HG02610 (cell line): ENCODE measurements around the gene TRIO.
A peak's percentile ranks its signal among the peaks of the same experiment; 100 is the strongest.

Source experiments
- ATAC-seq: cut with Tn5 transposase; IDR thresholded peaks from one replicate; pipeline ENCODE4 v1.9.1; 2021; ENCODE audit warnings: mild to moderate bottlenecking, moderate library complexity; ENCODE audit not compliant: unreplicated experiment

TRIO gene

DNA sequence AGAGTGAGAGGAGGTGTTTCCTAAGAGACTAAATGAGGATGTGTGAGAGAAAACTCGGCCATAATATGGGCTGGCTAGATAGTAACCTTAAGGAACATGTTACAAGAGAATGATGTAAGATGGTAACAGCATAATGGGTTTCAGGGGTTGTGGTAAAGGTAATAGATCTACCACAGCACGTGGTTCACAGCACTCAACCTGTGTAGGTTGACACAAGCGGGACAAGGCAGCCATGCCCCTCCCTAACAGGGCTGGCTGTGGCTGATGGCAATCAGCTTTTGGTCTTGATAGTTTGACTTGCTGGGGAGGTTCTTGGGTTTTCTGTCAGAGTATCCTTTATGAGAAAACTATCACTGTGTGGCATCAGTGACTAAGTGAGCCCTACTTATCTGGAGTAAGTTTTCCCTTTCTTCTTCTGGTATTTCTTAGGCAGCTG is 138.6 kb downstream of the TRIO start:
- ATAC-seq, result peak; percentile 83

- no peak for ATAC-seq
Measured at GRCh38 chr5:14283139-14283538, 140.0 kb downstream of the TRIO start.

GRCh38 chr5:14284392-14285148 is 141.4 kb downstream of the TRIO start:
- ATAC-seq, result no peak

DNA sequence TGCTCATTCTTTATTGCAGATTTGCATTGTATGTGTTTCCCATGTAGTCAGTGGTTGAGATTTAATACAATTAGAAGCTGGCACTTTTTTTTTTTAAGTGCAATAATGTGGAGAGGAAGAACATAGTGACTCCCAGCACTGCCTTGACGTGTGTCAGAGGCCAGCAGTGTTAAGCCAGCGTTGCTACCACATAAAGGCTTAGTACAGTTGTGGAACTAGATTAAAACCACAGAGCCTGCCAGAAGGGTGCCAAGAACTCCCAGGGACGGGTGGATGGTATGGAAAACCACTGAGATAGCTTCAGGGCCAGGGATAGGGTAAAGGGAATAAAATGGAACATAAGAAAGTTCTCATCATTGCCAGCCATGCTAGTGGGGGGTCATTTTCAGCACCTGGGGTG is 142.9 kb downstream of the TRIO start:
- ATAC-seq, result no peak

- peak; percentile 90 for ATAC-seq
Measured at GRCh38 chr5:14286574-14287421, 143.7 kb downstream of the TRIO start.

GRCh38 chr5:14292766-14293658 is 149.9 kb downstream of the TRIO start:
- no peak for ATAC-seq

- ATAC-seq, result no peak
Measured at GRCh38 chr5:14295610-14296009, 152.5 kb downstream of the TRIO start.

- no peak for ATAC-seq
Measured at GRCh38 chr5:14296533-14297331, 153.6 kb downstream of the TRIO start.

GRCh38 chr5:14297697-14298096 is 154.6 kb downstream of the TRIO start:
- no peak for ATAC-seq

- ATAC-seq, result no peak
Measured at GRCh38 chr5:14298126-14298847, 155.1 kb downstream of the TRIO start.

DNA sequence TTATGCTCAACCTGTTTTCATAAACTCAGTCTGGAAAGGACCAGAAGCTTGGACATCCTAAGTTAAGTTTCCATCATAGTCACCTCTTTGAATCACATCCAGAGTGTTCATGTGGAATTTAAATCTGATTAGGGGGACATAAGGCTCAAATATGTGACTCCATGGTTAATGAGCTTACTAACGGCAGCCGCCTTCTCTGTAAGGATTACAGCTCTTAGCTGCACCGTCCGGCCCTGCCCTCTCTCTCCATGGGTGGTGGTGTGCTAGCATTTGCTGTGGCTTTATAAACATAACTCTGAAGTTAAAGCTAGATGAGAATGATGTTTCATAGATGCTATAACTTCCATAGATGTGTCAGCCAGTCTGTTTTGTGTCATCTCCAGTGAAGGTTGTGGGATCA is 156.5 kb downstream of the TRIO start:
- ATAC-seq, result no peak

DNA sequence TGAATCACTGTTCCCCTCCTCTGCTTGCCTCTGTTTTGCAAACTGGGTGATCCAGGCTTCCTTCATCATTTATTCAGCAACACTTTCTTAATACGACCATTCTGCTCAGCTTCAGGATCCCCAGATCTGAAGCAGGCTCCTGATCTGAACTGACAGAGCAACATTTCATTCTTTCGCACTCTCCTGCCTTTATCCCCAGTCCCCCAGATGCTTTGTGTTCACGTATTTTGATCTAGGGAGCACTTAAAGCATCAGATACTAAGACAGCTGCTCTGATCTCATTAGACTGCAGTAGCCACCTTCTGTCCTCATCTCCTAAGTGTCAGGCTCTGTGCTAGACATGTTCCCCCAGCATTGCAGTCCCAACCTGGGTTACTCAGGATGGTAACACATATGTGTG is 158.0 kb downstream of the TRIO start:
- no peak for ATAC-seq

DNA sequence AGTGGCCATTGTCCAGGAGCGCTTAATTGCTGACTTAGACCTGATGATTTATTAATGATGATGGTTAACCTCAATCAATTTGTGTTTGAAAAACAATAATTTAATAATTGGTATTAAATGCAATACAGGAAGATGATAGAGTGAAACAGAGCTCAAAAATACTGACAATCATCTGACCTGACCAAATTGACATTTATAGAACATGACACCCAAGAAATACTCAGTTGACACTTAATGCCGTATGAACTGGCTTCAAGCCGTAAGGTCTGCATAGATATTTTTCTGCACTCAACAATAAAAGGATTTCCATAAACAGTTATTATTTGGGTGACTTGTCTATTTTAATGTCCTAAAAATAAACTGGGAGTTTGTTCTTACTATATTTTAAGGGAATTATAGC is 159.2 kb downstream of the TRIO start:
- no peak for ATAC-seq

DNA sequence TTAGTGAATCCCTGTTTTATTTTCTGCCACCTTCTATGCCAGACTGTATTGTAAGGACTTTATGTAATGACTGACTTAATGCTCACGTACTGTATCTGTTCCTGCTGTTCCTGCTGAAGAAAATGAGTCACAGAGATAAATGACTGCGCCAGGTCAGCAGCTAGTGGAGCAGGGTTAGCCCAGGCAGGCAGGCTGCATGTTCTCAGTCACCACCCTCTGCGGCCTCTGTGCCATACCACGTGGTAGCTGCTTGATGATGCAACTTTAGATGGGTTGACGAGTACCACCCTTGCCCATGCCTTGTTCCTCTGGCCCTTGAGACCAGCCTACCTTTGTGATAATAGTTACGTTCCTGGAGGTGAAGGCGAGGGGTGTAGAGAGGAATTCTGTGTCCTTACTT is 161.9 kb downstream of the TRIO start:
- no peak for ATAC-seq

DNA sequence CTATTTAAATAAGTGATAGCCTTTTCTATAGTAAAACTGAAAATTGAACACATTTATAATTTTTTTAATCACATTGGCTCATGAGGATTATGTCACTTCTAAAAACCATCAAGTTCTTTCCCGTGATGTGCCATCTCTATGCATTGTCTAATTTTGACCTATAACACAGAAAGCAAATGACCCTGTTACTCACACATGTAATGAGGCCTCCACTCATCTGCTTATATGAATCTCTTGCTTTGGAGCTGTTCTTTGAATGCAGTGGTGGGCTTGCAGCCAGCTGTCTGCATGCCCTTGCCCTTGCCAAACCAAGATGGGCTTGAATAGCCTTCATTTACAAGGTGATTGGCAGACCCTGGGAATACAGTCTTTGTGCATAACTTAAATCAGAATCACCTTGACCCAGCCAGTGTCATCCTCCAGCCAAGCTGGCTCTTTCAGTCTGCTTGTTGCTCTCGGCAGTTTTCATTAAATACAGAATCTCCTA is 163.2 kb downstream of the TRIO start:
- ATAC-seq, result no peak

DNA sequence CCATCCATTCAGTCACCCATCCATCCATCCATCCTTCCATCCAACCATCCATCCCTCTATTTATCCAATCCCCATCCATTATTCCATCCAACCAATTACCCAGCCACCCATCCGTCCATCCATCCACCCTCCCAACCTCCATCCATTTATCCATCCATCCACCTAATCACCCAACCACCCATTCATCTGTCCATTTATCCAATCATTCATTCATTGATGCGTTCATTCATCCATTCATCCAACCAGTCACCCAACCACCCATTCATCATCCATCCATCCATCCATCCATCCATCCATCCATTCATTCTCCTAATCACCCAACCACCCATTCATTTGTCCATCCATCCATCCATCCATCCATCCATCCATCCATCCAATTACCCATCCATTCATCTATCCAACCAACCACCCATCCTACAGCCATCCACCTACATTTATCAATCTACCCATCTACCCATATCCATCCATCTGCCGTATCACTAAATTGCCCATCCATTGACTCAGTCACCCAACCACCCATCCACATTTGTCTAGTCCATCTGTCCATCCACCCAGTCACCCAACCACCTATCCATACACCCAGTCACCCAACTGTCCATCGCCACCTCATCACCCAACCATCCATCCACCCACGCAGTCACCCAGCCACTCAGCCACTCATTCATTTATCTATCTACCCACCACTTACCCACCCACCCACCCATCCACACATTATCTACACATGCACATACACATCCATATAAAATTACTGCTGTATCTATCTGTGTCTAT is 165.4 kb downstream of the TRIO start:
- ATAC-seq, result no peak

DNA sequence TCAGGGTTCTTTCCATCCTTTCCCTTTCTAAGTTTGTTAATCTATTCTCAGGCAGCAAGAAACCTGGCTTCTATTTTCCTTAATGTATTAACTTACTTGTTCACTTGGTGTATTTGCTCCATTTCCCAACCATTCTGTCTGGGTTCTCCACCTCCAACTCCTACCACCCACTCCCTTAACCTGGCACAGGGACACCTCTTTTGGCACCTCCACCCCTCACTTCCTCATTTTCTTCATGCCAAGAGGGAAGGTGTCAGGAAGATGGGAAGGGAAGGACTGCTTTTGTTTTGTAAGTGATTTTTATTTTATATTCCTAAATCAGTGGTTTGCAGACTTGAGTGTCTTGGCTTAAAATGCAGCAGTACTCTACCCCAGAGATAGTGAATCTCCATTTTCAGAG is 166.1 kb downstream of the TRIO start:
- no peak for ATAC-seq

DNA sequence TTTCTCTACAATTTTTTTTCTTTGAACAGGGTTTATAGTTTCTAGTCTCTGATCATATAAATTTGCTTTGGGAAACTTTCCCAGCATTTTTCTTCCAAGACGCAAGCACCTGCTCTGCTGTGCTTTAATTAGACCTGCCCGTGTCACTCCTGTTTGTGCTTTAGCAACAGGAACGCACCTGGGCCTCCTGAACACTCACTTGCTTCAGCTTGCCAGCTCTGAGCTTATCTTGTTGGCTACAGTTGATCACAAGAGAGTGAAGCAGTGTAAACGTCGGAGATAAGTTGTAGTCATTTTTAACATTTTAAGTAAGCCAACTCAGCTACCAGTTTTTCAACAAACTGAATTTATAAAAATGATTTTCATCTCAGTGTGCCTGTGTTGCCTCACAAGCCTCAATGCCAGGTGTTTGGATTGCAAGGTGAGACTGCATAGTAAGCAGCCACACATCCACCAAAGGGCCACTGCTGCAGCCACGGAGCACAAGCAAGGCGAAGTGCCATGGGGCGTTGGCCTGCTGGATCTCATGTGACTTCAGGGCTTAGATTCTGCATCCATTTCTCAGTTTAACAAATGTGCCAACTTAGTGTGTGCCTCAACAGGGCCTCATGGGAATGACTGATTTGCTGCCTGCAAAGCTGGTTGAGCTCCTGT is 166.9 kb downstream of the TRIO start:
- ATAC-seq, result no peak
